ENCODE measurements around the gene ITPR1.

ITPR1 gene

GRCh38 chr3:4710191-4710590 is 217.0 kb downstream of the ITPR1 start:
- TF ChIP-seq CTCF (conservative IDR thresholded peaks at IDR 0.05; ENCODE audit: low read length) (no peak), EZH2phosphoT487 (IDR thresholded peaks at IDR 0.05; ENCODE audit: borderline replicate concordance) (no peak)
- H3K36me3 ChIP-seq (ENCODE audit: insufficient read depth, low read length), result peaks cover 67% of the 10 kb centered on the region
- H3K4me3 ChIP-seq (ENCODE audit: low read length, poor library complexity, severe bottlenecking), result no peak overlapping the region
- no peaks in the 10 kb centered on the region for H4K20me1 ChIP-seq (ENCODE audit: insufficient read depth, low read length, poor library complexity, severe bottlenecking)
- H3K79me2 ChIP-seq (ENCODE audit: insufficient read depth, low read length), result no peaks in the 10 kb centered on the region
- H3K27me3 ChIP-seq (ENCODE audit: insufficient read depth, low read length, poor library complexity, severe bottlenecking), result no peaks in the 10 kb centered on the region
- H3K9me3 ChIP-seq (ENCODE audit: insufficient read depth, low read depth, low read length), result no peaks in the 10 kb centered on the region
- no peak overlapping the region for H3K9ac ChIP-seq (ENCODE audit: low read depth, low read length, poor library complexity, severe bottlenecking)
- no peak overlapping the region for H2AFZ ChIP-seq (ENCODE audit: low read length)
- peaks cover 14% of the 10 kb centered on the region for H3K4me1 ChIP-seq (ENCODE audit: insufficient read depth, low read length, poor library complexity, severe bottlenecking)
- H3K4me2 ChIP-seq (ENCODE audit: low read depth, low read length, poor library complexity, severe bottlenecking), result no peak overlapping the region
- H3F3A ChIP-seq (ENCODE audit: low read depth), result no peaks in the 10 kb centered on the region
- no peaks in the 10 kb centered on the region for H3K9me2 ChIP-seq (replicated peaks; ENCODE audit: low read depth, low read length)

GRCh38 chr3:4711680-4711992 is 218.5 kb downstream of the ITPR1 start:
- Histone ChIP-seq H3K27me3 (ENCODE audit: insufficient read depth, low read length, poor library complexity, severe bottlenecking) (no peaks in the 10 kb centered on the region), H3K9ac (ENCODE audit: low read depth, low read length, poor library complexity, severe bottlenecking) (no peak overlapping the region), H4K20me1 (ENCODE audit: insufficient read depth, low read length, poor library complexity, severe bottlenecking) (no peaks in the 10 kb centered on the region), H3K4me1 (ENCODE audit: insufficient read depth, low read length, poor library complexity, severe bottlenecking) (peaks cover 14% of the 10 kb centered on the region), H3K9me3 (ENCODE audit: insufficient read depth, low read depth, low read length) (no peaks in the 10 kb centered on the region), H2AFZ (ENCODE audit: low read length) (no peak overlapping the region), H3K4me3 (ENCODE audit: low read length, poor library complexity, severe bottlenecking) (no peak overlapping the region), H3F3A (ENCODE audit: low read depth) (no peaks in the 10 kb centered on the region), H3K4me2 (ENCODE audit: low read depth, low read length, poor library complexity, severe bottlenecking) (no peak overlapping the region), H3K9me2 (replicated peaks; ENCODE audit: low read depth, low read length) (no peaks in the 10 kb centered on the region), H3K36me3 (ENCODE audit: insufficient read depth, low read length) (peaks cover 62% of the 10 kb centered on the region), H3K79me2 (ENCODE audit: insufficient read depth, low read length) (no peaks in the 10 kb centered on the region)
- TF ChIP-seq EZH2phosphoT487 (IDR thresholded peaks at IDR 0.05; ENCODE audit: borderline replicate concordance), result no peak
- no peak for TF ChIP-seq CTCF (conservative IDR thresholded peaks at IDR 0.05; ENCODE audit: low read length)

GRCh38 chr3:4712109-4712508 is 219.0 kb downstream of the ITPR1 start:
- no peaks in the 10 kb centered on the region for H4K20me1 ChIP-seq (ENCODE audit: insufficient read depth, low read length, poor library complexity, severe bottlenecking)
- H3K9me3 ChIP-seq (ENCODE audit: insufficient read depth, low read depth, low read length), result no peaks in the 10 kb centered on the region
- H3F3A ChIP-seq (ENCODE audit: low read depth), result no peaks in the 10 kb centered on the region
- H3K4me2 ChIP-seq (ENCODE audit: low read depth, low read length, poor library complexity, severe bottlenecking), result no peak overlapping the region
- H2AFZ ChIP-seq (ENCODE audit: low read length), result no peak overlapping the region
- H3K9me2 ChIP-seq (replicated peaks; ENCODE audit: low read depth, low read length), result no peaks in the 10 kb centered on the region
- H3K79me2 ChIP-seq (ENCODE audit: insufficient read depth, low read length), result no peaks in the 10 kb centered on the region
- peaks cover 14% of the 10 kb centered on the region for H3K4me1 ChIP-seq (ENCODE audit: insufficient read depth, low read length, poor library complexity, severe bottlenecking)
- H3K9ac ChIP-seq (ENCODE audit: low read depth, low read length, poor library complexity, severe bottlenecking), result no peak overlapping the region
- TF ChIP-seq EZH2phosphoT487 (IDR thresholded peaks at IDR 0.05; ENCODE audit: borderline replicate concordance), result no peak
- no peak for TF ChIP-seq CTCF (conservative IDR thresholded peaks at IDR 0.05; ENCODE audit: low read length)
- no peak overlapping the region for H3K4me3 ChIP-seq (ENCODE audit: low read length, poor library complexity, severe bottlenecking)
- H3K36me3 ChIP-seq (ENCODE audit: insufficient read depth, low read length), result peaks cover 60% of the 10 kb centered on the region; the same call in 1 of the 2 replicates
- H3K27me3 ChIP-seq (ENCODE audit: insufficient read depth, low read length, poor library complexity, severe bottlenecking), result no peaks in the 10 kb centered on the region

Measured in Loucy (cell line).